Medulla oblongata (tissue), 1 donor: ENCODE results near the gene MYBPC3.
A peak's percentile ranks its signal among the peaks of the same experiment; 100 is the strongest.

Source experiments
- DNase-seq: peaks from one replicate; pipeline ENCODE4 v3.0.0-alpha.2; 2015; ENCODE audit errors: extremely low spot score

The MYBPC3 gene

GRCh38 chr11:47357985-47358730 lies 5.7 kb upstream of the MYBPC3 start:
- DNase-seq: no peak

DNA sequence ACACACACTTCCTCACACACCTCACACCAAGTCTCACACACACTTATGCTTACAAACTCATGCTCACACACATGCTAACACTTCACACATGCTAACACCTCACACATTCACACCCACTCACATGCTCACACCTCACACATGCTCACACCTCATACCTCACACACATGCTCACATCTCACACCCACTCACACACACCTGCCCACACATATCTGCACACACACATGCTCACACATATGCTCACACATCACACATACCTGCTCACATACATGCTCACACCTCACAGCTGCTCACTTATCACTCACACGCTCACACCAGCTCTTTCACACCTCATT lies 4.5 kb upstream of the MYBPC3 start:
- no peak for DNase-seq

DNA sequence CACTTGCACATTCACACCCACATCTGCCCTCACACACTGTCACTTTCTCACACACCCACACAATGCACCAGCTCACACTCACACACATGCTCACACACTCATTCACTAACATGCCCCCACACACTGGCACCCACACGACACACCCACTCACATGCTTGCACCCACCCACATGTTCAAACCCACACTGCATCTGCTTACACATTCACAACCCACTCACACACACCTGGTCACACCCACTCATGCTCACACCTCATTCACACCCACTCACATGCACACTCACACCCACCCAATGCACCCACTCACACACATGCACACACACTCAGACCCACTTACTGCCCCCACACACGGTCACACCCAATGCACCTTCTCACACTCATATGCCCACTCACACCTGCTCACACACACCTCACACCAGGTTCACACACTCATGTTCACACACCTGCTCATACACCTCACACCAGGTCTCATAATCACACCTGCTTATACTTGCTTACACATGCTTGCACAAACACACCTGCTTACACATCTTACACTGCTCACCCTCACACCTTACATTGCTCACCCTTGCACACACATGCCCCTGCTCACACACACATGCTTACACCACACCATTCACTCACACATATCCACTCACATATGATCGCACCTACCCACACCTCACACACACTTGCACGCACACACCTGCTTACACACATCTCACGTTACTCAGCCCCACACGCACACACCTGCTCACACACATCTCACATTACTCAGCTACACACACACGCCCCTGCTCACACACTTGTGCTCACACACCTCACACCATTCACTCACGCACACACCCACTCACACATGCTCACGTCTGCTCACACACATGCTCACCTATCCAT lies 3.9 kb upstream of the MYBPC3 start:
- DNase-seq: no peak

DNA sequence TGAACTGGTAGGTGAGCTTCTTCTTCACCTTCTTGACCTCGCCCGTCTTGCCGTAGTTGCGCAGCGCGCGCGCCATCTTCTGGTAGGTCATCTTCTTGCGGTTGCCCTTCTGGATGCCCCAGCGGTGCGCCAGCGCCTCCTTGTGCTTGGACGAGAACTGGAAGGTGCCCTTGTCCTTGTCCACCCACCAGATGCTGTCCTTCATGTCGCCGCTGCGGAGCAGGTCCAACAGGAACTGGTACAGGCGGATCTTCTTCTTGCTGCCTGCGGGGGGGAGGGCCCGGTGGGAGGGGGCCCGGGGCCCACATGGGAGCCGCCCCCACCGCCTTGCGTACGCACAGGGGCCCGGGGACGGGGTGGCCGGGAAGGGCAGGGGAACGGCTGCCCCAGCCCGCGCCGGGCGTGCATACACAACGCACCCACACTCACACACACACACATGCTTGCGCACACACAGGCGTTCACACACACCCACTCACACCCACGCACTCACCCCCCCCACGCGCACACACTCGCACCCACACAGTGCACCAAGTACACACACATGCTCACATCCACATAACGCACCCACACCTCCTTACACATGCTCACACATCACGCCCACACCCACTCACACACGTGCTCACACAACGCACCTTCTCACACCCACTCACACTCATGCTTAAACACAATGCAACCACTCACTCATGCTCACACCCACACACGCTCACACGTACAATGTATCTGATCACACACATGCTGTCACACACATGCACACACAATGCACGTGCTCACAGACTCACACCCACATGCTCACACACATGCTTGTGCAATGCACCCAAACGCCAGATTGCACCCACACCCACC lies 3.0 kb upstream of the MYBPC3 start:
- DNase-seq: peak; percentile 94

DNA sequence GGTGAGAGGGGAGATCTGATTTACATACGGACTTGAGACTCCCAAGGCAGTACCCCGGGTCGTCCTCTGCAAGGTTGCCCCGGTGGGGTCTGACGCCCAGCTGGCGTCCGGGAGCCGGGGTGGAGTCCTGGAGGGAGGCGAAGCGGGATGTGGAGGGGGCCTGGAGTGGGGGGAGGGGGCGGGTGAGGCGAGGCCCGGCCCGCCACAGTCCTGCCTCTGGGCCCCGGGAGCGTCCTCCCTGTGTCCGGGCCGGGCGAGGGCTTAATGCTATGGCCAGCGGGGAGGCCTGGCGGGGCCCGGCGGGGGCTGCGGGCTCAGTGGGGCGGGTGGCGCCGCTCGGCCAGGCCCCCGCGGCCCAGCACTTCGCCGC lies 2.4 kb upstream of the MYBPC3 start:
- no peak for DNase-seq

DNA sequence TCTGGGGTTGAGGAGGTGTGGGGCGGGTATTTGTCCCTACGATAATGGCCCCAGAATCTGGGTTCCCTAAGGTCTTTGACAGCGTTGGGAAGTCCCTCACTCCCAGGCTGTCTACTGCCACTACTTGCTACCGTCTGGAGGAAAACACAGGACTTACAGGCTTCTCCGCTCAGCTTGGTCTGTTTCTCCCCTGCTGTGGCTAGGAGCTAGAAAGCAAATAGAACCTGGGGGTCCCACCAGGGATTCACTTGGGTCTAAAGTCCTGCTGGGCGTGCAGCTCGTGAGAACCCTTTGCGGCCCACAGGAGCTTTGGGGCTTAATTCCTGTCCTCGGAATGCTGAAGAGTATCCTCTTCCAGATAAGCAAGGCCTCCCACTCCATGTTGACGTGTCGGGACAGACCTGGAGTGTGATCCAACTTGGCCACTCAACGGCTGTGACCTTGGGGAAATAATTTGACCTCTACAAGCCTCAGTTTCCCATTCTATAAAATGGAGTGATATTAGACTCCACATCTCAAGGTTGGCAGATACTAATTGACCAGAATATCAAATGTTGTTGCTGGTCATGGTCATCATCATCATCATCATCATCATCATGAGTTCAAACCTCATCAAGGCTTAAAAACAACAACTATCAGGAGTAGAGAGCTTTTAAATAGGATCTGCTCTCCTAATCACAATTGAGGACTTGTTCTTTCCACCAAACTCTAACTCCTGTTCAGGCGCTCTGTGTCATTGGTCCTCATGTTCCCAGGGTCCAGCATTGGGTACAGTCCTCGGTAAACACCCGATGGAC lies 1.7 kb upstream of the MYBPC3 start:
- DNase-seq: no peak

DNA sequence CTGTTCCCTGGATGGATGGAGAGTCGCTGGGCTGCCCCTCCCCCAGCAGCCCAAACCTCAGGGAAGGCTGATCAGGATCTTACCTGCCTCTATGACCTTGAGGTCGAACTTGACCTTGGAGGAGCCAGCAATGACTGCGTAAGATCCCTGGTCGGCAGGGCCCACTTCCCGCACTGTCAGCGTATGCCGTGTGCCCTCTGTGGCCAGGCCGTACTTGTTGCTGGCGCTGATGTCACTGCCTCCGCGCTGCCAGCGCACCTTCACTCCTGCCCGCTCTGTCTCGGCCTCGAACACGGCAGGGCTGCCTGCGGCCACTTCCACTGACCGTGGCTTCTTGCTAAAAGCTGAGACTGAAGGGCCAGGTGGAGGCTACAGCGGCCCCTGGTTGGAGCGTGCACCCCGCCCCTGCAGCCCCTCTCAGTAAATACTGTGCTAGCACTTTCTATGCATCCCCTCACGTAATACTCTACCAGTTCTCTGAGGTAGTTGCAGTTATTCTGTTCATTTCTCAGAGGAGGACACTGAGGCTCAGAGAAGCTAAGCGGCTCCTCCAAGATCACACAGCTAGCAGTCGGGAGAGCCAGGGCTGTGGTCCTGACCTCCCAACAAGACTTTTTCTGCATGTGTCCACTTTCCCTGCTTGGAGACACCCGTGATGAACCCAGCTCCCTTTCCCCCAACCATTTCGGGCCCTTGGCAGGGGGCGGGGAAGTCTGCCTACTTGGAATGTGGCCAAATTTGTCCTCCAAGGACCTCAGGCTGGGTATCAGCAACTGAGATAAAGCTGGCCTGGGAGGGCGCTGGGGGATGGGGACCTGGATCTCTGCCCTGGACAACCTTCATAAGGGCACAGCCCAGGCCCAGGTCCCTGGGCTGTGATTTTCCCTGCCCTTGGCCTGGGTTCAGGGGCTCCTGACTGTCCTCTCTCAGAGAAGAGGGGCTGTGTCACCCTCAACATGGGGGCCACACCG lies 1.1 kb downstream of the MYBPC3 start:
- no peak for DNase-seq

DNA sequence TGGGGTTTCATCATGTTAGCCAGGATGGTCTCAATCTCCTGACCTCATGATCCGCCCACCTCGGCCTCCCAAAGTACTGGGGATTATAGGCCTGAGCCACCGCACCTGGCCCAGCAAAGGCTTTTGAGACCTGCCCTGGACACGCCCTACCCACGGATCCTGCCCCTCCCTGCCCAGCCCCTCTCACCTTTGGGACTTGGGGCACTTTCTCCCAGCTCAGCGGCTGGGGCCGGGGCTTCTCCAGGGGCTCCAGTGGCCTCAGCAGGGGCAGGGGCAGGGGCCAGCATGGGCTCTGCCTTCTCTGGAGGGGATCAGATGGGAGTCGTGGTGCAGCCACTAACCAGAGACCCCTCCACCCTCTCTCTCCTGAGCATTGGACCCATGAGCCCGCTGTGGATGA lies 2.2 kb downstream of the MYBPC3 start:
- no peak for DNase-seq

GRCh38 chr11:47349521-47350095 lies 2.9 kb downstream of the MYBPC3 start:
- no peak for DNase-seq

DNA sequence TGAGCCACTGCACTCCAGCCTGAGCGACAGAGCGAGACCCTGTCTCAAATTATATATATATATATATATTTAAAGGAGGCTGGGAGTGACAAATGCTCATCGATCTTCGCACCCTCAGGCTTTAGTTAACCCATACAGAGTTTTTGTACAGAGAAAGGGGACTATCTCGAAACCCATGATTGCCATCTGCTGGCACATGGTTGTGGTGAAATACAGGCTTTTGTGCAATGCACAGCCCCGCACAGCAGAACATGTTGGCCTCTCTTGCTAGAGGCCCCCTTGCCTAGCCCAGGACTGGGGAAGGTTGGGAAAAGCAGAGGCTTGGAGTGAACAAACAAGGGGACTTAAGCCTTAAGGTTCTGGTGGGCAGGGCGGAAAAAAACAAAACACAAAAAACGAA lies 3.6 kb downstream of the MYBPC3 start:
- DNase-seq: no peak

DNA sequence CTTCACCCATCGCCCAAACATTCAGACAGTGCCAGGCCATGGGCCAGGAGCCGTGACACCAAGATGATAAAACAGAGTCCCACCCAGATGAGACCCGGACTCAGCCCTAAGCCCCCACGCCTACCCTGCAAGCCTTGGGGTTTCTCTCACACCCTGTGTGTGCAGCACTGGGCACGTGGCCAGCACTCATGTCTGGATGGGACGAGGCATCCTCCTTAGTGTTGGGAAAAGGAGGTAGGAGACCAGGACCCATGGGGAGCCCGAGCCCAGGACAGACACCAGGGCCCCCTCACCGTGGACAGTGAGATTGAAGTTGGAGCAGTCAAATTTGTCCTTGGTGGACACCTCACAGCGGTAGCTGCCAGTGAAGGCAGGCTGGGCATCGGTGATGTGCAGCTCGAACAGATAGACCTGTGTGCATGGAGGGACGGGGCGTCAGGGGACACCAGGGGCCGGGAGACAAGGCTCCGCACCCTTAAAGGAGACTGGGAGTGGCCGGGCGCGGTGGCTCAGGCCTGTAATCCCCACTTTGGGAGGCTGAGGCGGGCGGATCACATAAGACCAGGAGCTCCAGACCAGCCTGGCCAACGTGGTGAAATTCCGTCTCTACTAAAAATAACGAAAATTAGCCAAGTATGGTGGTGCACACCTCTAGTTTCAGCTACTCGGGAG lies 4.2 kb downstream of the MYBPC3 start:
- DNase-seq: no peak

DNA sequence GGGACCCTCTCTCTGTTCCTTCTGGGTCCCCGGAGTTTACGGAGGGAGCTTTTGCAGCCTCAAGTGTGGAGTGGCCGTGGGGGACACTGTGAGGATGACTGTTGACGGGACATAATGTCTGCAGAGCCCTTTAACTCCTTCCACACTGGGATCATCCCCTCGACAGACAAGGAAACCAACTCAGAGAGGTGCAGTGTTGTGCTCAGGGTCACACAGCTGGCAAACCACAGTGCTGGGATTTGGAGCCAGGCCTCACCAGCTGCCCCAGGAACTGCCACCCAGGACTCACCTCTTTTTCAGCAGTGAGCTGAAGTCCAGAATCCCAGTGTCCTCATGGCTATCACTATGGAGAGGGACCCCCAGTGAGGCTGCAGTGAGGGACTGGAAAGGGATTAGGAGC lies 5.4 kb downstream of the MYBPC3 start:
- no peak for DNase-seq

DNA sequence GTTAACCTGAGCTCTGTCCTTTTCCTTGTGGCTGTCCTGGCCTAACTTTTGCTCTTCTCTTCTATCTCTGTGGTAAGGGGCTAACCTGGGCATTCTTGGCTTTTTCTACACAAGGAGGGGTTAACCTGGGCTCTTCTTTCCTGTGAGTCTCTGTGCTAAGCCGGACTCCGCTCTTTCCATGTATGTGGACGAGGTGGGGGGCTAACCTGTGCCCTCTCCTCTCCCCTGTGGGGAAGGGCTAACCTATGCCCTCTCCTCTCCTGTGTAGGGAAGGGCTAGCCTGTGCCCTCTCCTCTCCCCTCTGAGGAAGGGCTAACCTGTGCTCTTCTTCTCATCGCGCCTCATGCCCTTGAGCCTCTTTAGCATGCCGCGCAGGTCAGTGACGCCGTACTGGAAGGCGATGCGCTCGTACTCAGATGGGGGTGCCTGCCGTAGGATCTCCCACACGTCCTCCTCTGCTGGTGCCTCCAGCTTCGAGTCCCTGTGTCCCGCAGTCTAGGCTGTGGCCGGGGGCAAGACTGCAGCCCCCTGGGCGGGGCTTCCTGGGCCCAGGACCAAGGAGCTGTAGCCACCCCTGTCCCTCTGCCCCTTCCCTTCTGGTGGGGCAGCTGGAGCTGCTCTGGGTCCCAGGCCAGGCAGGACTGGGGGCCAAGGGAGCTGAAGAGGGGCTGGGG lies 6.5 kb downstream of the MYBPC3 start:
- DNase-seq: no peak

DNA sequence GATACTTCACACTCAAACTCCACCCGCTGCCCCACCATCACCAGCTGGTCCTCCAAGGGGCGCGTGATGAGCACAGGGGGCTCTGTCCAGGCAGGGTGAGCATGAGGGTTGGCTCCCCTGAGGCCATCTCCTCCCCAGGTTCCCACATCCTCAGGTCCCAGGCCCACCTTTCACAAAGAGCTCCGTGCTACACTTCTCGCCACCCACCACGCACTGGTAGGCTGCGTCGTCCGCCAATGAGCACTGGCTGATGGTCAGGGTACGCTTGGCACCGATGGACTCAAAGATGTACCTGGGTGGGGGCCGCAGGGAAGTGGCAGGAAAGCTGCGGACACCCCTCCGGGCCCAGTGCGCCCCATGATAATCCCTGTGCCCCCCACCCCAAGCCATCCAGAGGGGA lies 9.6 kb downstream of the MYBPC3 start:
- no peak for DNase-seq

DNA sequence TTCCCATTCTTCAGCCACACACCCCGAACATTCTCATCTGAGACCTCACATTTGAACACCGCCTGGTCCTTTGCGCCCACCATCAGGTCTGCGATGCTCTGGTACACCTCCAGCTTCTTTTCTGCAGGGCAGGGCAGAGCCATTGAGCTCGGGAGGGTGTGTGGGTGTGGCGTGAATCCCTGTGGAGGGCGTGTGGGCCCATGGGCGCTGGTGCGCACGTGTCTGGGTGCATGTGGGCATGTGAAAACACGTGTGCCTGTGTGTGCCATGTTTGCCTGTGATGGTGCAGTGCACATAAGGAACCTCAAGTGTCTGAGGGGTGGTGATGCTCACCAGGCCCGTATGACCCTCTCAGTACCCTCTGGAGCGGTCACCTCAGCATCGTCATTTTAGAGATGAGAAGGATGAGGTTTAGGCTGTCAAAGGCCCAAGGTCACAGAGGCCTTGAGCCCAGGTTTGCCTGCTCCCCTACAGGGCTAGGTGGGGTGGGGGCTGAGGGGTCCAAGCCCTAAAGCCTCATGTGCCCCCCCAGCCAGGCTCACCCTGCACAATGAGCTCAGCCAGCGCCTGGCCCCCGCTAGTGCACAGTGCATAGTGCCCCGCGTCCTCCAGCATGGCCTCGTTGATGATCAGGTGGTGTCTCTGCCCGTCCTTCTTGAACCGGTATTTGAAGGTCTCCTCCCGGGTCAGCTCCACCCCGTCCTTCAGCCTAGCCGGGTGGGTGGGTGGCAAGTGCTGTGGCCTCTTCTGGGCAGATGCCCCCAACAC lies 10.3 kb downstream of the MYBPC3 start:
- no peak for DNase-seq

DNA sequence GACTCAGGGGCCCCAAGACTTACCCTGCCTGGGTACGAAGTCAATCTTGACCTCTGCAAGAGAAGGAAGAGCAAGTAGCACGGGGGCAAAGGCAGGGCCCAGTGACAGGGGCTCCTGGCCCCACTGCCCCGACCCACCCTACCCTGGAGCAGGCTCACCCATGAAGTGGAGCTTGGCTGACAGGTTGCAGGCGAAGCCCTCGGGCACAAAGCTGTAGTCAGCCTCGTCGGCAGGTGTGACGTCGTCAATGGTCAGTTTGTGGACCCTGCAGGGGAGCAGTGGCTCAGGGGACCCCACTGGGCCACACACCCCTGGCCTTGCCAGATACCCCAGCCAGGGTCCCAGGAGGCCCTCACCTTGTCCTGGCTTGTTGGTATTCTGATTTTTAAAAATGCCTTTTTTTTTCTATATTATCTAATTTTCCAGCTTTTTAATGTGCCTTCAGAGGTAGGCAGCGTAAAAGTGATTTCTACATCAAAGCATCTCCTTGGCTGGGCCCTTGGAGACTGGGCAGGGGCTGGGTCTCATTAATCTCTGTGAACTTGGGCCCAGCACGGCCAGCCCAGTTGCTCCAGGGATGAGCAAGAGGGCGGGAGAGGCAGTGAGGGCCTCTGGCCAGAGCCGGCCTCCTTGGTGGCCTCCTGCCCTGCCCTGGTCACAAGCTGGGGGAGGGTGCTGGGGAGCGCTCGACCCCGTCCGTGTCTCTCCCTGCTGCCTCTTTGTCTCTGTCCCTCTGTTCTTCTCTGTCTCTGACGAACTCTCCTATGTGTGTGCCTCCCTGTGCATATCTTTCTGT lies 11.3 kb downstream of the MYBPC3 start:
- DNase-seq: no peak

DNA sequence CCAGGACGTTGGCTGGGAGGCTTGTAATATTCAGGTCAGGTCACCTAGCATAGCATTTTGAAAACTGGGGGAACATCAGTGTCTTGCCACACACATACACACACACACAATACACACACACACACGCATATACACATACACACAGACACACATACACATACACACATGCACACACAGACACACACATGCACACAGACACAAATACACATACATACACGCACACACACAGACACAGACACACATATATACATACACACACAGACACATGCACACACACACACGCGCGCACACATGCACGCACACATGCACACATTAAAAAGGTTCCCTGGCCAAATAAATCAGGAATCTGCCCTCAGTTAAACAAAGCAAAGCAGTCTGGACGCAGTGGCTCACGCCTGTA lies 12.5 kb downstream of the MYBPC3 start:
- DNase-seq: no peak
